Suprapubic skin (tissue), 4 donors: Measurements from ENCODE around the gene POLG2. TPM values are rescaled to one million over a fixed set of nuclear protein-coding genes. Genes with fewer than 3 reads are reported as not detected.
A peak's percentile ranks its signal among the peaks of the same experiment; 100 is the strongest.
"Not testable (repeated sequence)": the region's sequence is repeated elsewhere in the genome, so short reads cannot be mapped to it uniquely, and the experiment has no call there.

Experiments
- DNase-seq, 2 donors: peaks; one replicate each; pipeline ENCODE4 v3.0.0-alpha.2; 2019; ENCODE audit warnings: low spot score in 2 of 2
- H3K27ac ChIP-seq: fragments of 200-600 bp; sonication (generic); one replicate; pipeline ENCODE4 v1.5.1; 2019
- H3K27me3 ChIP-seq: fragments of 200-600 bp; sonication (generic); one replicate; pipeline ENCODE4 v1.5.1; 2019
- H3K36me3 ChIP-seq: fragments of 200-600 bp; sonication (generic); one replicate; pipeline ENCODE4 v1.5.1; 2019
- H3K4me1 ChIP-seq: fragments of 200-600 bp; sonication (generic); one replicate; pipeline ENCODE4 v1.5.1; 2019
- H3K4me3 ChIP-seq: fragments of 200-600 bp; sonication (generic); one replicate; pipeline ENCODE4 v1.5.1; 2019; ENCODE audit warnings: mild to moderate bottlenecking
- H3K9me3 ChIP-seq: fragments of 200-600 bp; sonication (generic); one replicate; pipeline ENCODE4 v1.5.1; 2019
- CTCF ChIP-seq, 2 donors: fragments of 200-600 bp in 1 of 2; fragments of 450-650 bp in 1 of 2; sonication (generic) in 1 of 2; IDR thresholded peaks; one replicate each; pipeline ENCODE4 v1.5.1; 2016 to 2019; ENCODE audit warnings: antibody characterized with exemption in 2 of 2, mild to moderate bottlenecking in 1 of 2, moderate library complexity in 1 of 2
- EP300 ChIP-seq: sonication (generic); formaldehyde crosslinking; IDR thresholded peaks from one replicate; pipeline ENCODE4 v1.6.1; 2017; ENCODE audit warnings: antibody characterized with exemption
- POLR2A ChIP-seq, 2 donors: fragments of 450-650 bp; IDR thresholded peaks; one replicate each; pipeline ENCODE4 v1.6.1; 2017; ENCODE audit warnings: antibody characterized with exemption in 2 of 2, mild to moderate bottlenecking in 2 of 2, moderate library complexity in 2 of 2
- POLR2AphosphoS5 ChIP-seq, 3 donors: sonication (generic); formaldehyde crosslinking; IDR thresholded peaks; one replicate each; pipeline ENCODE4 v1.6.1; 2017; ENCODE audit warnings: antibody characterized with exemption in 3 of 3
- WGBS: methylation state at CpG from one replicate; pipeline ENCODE4 v1.1.5; 2018; 5-methylcytosine and 5-hydroxymethylcytosine counted together
- total RNA-seq, 4 donors: library from RNA; depleted of rRNA; stranded (reverse); fragments of >200 nt; gene quantifications; one replicate each; pipeline ENCODE4 v1.1.0, GENCODE V29; 2016

Gene POLG2
- total RNA-seq, 4 donors from 2014 or later, result 2.7 to 23.2 (median 5.0) TPM

DNA sequence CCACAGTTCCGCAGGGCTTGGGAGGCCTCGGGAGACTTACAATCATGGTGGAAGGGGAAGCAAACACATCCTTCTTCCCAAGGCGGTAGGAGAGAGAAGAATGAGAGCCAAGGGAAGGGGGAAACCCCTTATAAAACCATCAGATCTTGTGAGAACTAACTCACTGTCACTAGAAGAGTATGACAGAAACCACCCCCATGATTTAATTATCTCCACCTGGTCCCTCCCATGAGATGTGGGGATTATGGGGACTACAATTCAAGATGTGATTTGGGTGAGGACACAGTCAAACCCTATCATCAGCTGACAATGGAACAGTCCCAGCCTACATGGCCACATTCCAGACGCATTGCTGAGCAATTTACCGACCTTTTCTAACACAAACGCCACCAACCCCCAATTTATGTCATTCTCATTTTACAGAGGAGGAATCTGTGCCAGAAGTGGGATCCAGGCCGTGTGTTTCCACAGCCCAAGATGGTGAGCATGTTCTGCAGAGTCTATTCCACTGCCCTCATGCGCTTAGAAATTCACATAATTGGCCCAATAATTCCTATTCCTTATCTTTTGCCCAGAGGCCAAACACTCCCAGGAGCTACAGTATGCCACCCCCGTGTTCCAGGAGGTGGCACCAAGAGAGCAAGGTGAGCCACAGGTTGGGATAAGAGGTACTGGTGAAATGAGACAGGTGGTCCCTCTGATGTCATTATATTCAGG lies 30.7 kb downstream of the POLG2 start:
- Histone ChIP-seq H3K27ac (no peak overlapping the region), H3K27me3 (no peaks in the 10 kb centered on the region), H3K36me3 (no peaks in the 10 kb centered on the region), H3K4me3 (no peak overlapping the region), H3K4me1 (no peaks in the 10 kb centered on the region), H3K9me3 (no peaks in the 10 kb centered on the region)
- peak in 1 of 2 donors; percentile 35 for DNase-seq
- TF ChIP-seq CTCF (IDR thresholded peaks at IDR 0.05), result no peak
- no peak for TF ChIP-seq EP300
- no peak for TF ChIP-seq POLR2A (IDR thresholded peaks at IDR 0.05)
- no peak for TF ChIP-seq POLR2AphosphoS5 (IDR thresholded peaks at IDR 0.05)
- 68% methylated on average over 9 of the region's 9 CpGs for WGBS

DNA sequence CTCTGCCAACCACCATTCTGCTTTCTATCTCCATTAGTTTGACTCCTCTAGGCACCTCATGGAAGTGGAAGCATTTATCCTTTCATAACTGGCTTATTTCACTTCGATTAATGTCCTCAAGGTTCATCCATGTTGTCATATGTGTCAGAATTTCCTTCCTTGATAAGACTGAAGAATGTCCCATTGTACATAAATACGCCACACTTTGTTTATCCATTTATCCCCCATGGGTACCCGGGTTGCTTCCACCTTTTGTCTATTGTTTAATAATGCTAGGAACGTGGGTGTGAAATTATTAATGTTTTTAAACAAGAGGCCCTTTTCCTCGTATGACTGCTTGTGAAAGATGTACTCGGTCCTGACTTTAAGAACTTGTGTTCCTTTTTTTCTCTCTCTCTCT lies 35.1 kb downstream of the POLG2 start:
- H3K27me3 ChIP-seq, result no peaks in the 10 kb centered on the region
- DNase-seq, result no peak
- WGBS, result 66% methylated on average over 6 of the region's 6 CpGs
- no peaks in the 10 kb centered on the region for H3K9me3 ChIP-seq
- H3K36me3 ChIP-seq, result no peaks in the 10 kb centered on the region
- H3K4me1 ChIP-seq, result no peaks in the 10 kb centered on the region
- H3K27ac ChIP-seq, result no peak overlapping the region
- H3K4me3 ChIP-seq, result no peak overlapping the region
- TF ChIP-seq POLR2AphosphoS5 (IDR thresholded peaks at IDR 0.05) (no peak), POLR2A (IDR thresholded peaks at IDR 0.05) (no peak), EP300 (no peak), CTCF (IDR thresholded peaks at IDR 0.05) (no peak)

GRCh38 chr17:64460955-64461354 lies 35.9 kb downstream of the POLG2 start:
- WGBS, result 75% methylated on average over 8 of the region's 8 CpGs
- H3K27me3 ChIP-seq, result no peaks in the 10 kb centered on the region
- TF ChIP-seq POLR2AphosphoS5 (IDR thresholded peaks at IDR 0.05), result no peak
- no peak for TF ChIP-seq CTCF (IDR thresholded peaks at IDR 0.05)
- TF ChIP-seq POLR2A (IDR thresholded peaks at IDR 0.05), result no peak
- no peak for TF ChIP-seq EP300
- H3K4me1 ChIP-seq, result no peaks in the 10 kb centered on the region
- DNase-seq, result no peak
- no peak overlapping the region for H3K27ac ChIP-seq
- H3K9me3 ChIP-seq, result no peaks in the 10 kb centered on the region
- no peak overlapping the region for H3K4me3 ChIP-seq
- no peaks in the 10 kb centered on the region for H3K36me3 ChIP-seq

- H3K4me1 ChIP-seq, H3K4me3 ChIP-seq, H3K27me3 ChIP-seq, H3K9me3 ChIP-seq, H3K27ac ChIP-seq, H3K36me3 ChIP-seq, DNase-seq: not testable (repeated sequence)
- 96% methylated on average over 7 of the region's 7 CpGs for WGBS
Observed at GRCh38 chr17:64459818-64460217, 37.0 kb downstream of the POLG2 start.

DNA sequence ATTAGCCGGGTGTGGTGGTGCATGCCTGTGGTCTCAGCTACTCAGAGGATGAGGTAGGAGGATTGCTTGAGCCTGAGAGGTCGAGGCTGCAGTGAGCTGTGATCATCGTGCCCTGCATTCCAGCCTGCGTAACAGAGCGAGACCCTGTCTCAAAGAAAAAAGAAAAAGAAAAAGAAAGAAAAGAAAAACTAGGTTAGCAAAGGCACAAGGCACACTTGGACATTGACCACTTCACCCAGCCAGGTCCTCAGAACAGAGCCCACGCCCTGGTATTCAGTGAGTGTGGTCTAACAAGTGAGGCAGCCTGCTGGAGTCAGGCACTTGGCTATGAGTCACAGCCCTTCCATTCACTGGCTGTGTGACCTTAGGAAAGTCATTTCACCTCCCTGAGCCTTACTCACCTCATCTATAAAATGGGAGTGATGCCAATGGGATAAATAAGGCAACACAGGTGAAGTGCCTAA lies 37.5 kb downstream of the POLG2 start:
- H3K4me1 ChIP-seq, result no peaks in the 10 kb centered on the region
- H3K36me3 ChIP-seq, result no peaks in the 10 kb centered on the region
- 74% methylated on average over 6 of the region's 6 CpGs for WGBS
- no peaks in the 10 kb centered on the region for H3K9me3 ChIP-seq
- TF ChIP-seq POLR2AphosphoS5 (IDR thresholded peaks at IDR 0.05) (no peak), EP300 (no peak), POLR2A (IDR thresholded peaks at IDR 0.05) (no peak)
- no peaks in the 10 kb centered on the region for H3K27me3 ChIP-seq
- H3K4me3 ChIP-seq, result no peak overlapping the region
- DNase-seq, result no peak
- no peak overlapping the region for H3K27ac ChIP-seq

- no peaks in the 10 kb centered on the region for H3K9me3 ChIP-seq
- H3K4me1 ChIP-seq, result no peaks in the 10 kb centered on the region
- H3K36me3 ChIP-seq, result no peaks in the 10 kb centered on the region
- DNase-seq, result no peak
- no peak overlapping the region for H3K27ac ChIP-seq
- TF ChIP-seq POLR2A (IDR thresholded peaks at IDR 0.05), result no peak
- TF ChIP-seq CTCF (IDR thresholded peaks at IDR 0.05), result no peak
- TF ChIP-seq EP300, result no peak
- no peak for TF ChIP-seq POLR2AphosphoS5 (IDR thresholded peaks at IDR 0.05)
- WGBS, result 86% methylated on average over 7 of the region's 8 CpGs
- H3K27me3 ChIP-seq, result no peaks in the 10 kb centered on the region
- no peak overlapping the region for H3K4me3 ChIP-seq
Observed at GRCh38 chr17:64458756-64459155, 38.1 kb downstream of the POLG2 start.
